GM12892 (cell line): ENCODE results near the gene DNAJC22.

ENCODE experiments used
- DNase-seq: peaks from one replicate; pipeline ENCODE4 v3.0.0; 2011; ENCODE audit not compliant: insufficient read length
- FAIRE-seq: peaks from 2 replicates; lab custom pipeline; 2011; peaks lifted over from hg19 to GRCh38; lab: Jason Lieb, UNC
- POLR2A ChIP-seq: IDR thresholded peaks from 2 replicates; pipeline ENCODE4 v1.6.1; 2011; ENCODE audit warnings: low read depth, low read length, control low read depth
- POLR2AphosphoS5 ChIP-seq: IDR thresholded peaks from 2 replicates; pipeline ENCODE4 v1.6.1; 2011; ENCODE audit warnings: low read depth, low read length, control low read depth
- TAF1 ChIP-seq: IDR thresholded peaks from 2 replicates; pipeline ENCODE4 v1.6.1; 2011; ENCODE audit warnings: low read depth, mild to moderate bottlenecking, control low read depth, low read length, borderline replicate concordance

DNAJC22 gene

GRCh38 chr12:49349266-49349665 is 2.6 kb downstream of the DNAJC22 start:
- DNase-seq = no peak
- TF ChIP-seq POLR2A (no peak), POLR2AphosphoS5 (no peak), TAF1 (no peak)
- no peak for FAIRE-seq

- DNase-seq (no peak), FAIRE-seq (no peak)
- no peak for TF ChIP-seq POLR2A
- no peak for TF ChIP-seq POLR2AphosphoS5
- no peak for TF ChIP-seq TAF1
Observed at GRCh38 chr12:49352351-49352750, 5.7 kb downstream of the DNAJC22 start.

- FAIRE-seq (no peak), DNase-seq (no peak)
- no peak for TF ChIP-seq POLR2A
- TF ChIP-seq TAF1 = no peak
- TF ChIP-seq POLR2AphosphoS5 = no peak
Observed at GRCh38 chr12:49355913-49356312, 9.2 kb downstream of the DNAJC22 start.

GRCh38 chr12:49357103-49357678 is 10.5 kb downstream of the DNAJC22 start:
- TF ChIP-seq POLR2A (no peak), TAF1 (no peak), POLR2AphosphoS5 (no peak)
- DNase-seq (no peak), FAIRE-seq (no peak)

GRCh38 chr12:49358483-49359141 is 11.9 kb downstream of the DNAJC22 start:
- TF ChIP-seq TAF1 = no peak
- no peak for TF ChIP-seq POLR2A
- no peak for TF ChIP-seq POLR2AphosphoS5
- no peak for DNase-seq
- peak; percentile 74 for FAIRE-seq

- FAIRE-seq (no peak), DNase-seq (no peak)
- no peak for TF ChIP-seq TAF1
- no peak for TF ChIP-seq POLR2A
- TF ChIP-seq POLR2AphosphoS5 = no peak
Observed at GRCh38 chr12:49359671-49360070, 13.0 kb downstream of the DNAJC22 start.

- DNase-seq = no peak
- no peak for FAIRE-seq
- TF ChIP-seq POLR2AphosphoS5 (no peak), TAF1 (no peak), POLR2A (no peak)
Observed at GRCh38 chr12:49362077-49362476, 15.4 kb downstream of the DNAJC22 start.

GRCh38 chr12:49364989-49365388 is 18.3 kb downstream of the DNAJC22 start:
- FAIRE-seq (no peak), DNase-seq (no peak)
- TF ChIP-seq TAF1 = no peak
- TF ChIP-seq POLR2AphosphoS5 = no peak
- TF ChIP-seq POLR2A = no peak

GRCh38 chr12:49365542-49365941 is 18.9 kb downstream of the DNAJC22 start:
- no peak for TF ChIP-seq POLR2A
- TF ChIP-seq POLR2AphosphoS5 = no peak
- no peak for TF ChIP-seq TAF1
- FAIRE-seq (no peak), DNase-seq (no peak)

GRCh38 chr12:49366096-49366651 is 19.5 kb downstream of the DNAJC22 start:
- FAIRE-seq = no peak
- DNase-seq = no peak
- no peak for TF ChIP-seq TAF1
- no peak for TF ChIP-seq POLR2A
- no peak for TF ChIP-seq POLR2AphosphoS5

- FAIRE-seq = peak; percentile 94
- peak; percentile 90 for DNase-seq
- TF ChIP-seq POLR2AphosphoS5 (no peak; the same call in 1 of the 2 replicates), POLR2A (peak; percentile 71), TAF1 (peak; percentile 71; the same call in 1 of the 2 replicates)
Observed at GRCh38 chr12:49366652-49367380, 20.1 kb downstream of the DNAJC22 start.
